Vagina (tissue), 2 donors: ENCODE measurements around the gene CCDC73.
"Not testable (repeated sequence)": the region's sequence is repeated elsewhere in the genome, so short reads cannot be mapped to it uniquely, and the experiment has no call there.

Source experiments
- POLR2AphosphoS5 ChIP-seq, 2 donors: sonication (generic); formaldehyde crosslinking; IDR thresholded peaks; one replicate each; pipeline ENCODE4 v1.9.0; 2017; ENCODE audit warnings: antibody characterized with exemption in 2 of 2, mild to moderate bottlenecking in 2 of 2, low read depth in 1 of 2; ENCODE audit not compliant: insufficient read depth in 1 of 2
- TF ChIP-seq, protein P1 (sequence below), 3 experiments: fragments of 450-650 bp in 2 of 3; fragments of 200-600 bp in 1 of 3; sonication (generic) in 1 of 3; IDR thresholded peaks; one replicate each; pipeline ENCODE4 v1.5.1; 2017 to 2019; ENCODE audit warnings: antibody characterized with exemption in 3 of 3, mild to moderate bottlenecking in 2 of 3, moderate library complexity in 2 of 3

DNA sequence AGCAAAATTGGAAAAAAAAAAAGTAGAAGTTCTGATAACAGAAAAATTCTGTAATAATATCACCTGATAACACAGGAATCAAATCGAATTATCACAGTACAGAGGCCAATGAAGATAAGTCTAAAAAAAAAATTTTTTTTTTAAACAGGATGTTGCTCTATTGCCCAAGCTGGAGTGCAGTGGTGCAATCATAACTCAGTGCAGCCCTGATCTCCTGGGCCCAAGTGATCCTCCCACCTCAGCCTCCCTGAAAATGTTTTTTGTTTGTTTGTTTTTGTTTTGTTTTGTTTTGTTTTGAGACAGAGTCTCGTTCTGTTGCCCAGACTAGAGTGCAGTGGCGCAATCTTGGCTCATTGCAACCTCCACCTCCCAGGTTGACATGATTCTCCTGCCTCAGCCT lies 29.2 kb upstream of the CCDC73 start:
- TF ChIP-seq, protein P1, sequence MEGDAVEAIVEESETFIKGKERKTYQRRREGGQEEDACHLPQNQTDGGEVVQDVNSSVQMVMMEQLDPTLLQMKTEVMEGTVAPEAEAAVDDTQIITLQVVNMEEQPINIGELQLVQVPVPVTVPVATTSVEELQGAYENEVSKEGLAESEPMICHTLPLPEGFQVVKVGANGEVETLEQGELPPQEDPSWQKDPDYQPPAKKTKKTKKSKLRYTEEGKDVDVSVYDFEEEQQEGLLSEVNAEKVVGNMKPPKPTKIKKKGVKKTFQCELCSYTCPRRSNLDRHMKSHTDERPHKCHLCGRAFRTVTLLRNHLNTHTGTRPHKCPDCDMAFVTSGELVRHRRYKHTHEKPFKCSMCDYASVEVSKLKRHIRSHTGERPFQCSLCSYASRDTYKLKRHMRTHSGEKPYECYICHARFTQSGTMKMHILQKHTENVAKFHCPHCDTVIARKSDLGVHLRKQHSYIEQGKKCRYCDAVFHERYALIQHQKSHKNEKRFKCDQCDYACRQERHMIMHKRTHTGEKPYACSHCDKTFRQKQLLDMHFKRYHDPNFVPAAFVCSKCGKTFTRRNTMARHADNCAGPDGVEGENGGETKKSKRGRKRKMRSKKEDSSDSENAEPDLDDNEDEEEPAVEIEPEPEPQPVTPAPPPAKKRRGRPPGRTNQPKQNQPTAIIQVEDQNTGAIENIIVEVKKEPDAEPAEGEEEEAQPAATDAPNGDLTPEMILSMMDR (IDR thresholded peaks at IDR 0.05) = not testable (repeated sequence)
- not testable (repeated sequence) for TF ChIP-seq POLR2AphosphoS5 (IDR thresholded peaks at IDR 0.05; ENCODE audit: insufficient read depth in 1 of 2, low read depth in 1 of 2)
